Measurements from ENCODE around the gene OSBPL2.

OSBPL2 gene

DNA sequence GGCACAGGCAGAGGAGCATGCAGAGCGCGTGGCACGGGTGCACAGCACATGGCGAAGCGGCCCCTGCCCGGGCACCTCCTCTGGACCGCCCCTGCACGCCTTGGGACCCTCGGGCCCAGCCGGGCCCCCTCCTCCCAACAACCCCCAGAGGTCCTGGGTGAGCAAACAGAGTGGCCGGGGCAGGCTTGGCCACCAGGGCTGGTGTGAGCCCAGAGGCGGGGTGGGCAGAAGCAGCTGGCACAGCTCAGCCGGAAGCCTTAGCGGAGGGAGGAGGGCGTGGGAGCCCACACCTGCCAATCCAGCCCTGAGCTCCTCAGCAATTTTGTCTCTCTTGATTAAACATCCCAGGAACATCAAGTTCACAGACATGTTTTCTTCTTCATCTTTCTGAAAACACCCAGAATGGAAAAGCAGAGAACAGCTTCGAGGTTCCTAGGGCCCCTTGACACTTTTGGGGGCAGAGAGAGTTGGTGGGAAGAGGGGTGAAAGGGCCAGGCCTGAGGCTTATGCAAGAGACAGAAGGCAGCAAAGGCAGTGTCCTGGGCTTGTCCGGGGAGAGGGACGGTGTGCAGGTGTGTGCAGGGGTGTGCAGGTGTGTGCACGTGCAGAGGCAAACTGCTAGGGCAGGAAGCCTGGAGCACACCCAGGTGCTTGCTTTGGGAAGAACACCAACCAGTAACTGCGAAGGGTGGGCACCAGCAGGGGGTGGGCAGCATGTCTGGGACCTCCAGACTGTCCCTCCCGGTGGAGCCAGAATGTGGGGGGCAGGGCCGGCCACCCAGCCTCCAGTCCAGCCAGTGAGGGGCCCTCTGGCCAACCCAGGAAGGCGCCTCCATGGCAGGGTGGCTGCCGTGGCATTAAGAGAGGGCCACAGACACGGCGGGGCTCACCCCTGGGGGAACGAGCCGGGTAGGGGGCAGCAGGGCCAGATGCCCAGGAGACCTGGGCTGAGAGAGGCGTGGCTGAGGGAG is 23.0 kb upstream of the OSBPL2 start:
- no peak for DNase-seq (ENCODE audit: low spot score)
- TF ChIP-seq, protein P1, sequence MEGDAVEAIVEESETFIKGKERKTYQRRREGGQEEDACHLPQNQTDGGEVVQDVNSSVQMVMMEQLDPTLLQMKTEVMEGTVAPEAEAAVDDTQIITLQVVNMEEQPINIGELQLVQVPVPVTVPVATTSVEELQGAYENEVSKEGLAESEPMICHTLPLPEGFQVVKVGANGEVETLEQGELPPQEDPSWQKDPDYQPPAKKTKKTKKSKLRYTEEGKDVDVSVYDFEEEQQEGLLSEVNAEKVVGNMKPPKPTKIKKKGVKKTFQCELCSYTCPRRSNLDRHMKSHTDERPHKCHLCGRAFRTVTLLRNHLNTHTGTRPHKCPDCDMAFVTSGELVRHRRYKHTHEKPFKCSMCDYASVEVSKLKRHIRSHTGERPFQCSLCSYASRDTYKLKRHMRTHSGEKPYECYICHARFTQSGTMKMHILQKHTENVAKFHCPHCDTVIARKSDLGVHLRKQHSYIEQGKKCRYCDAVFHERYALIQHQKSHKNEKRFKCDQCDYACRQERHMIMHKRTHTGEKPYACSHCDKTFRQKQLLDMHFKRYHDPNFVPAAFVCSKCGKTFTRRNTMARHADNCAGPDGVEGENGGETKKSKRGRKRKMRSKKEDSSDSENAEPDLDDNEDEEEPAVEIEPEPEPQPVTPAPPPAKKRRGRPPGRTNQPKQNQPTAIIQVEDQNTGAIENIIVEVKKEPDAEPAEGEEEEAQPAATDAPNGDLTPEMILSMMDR (conservative IDR thresholded peaks at IDR 0.05; ENCODE audit: low read depth): no peak
- H3K27ac ChIP-seq: no peak overlapping the region
- CTCF ChIA-PET: interaction anchor here (0.6 to 0.7 kb wide), 2 partner anchors 16 to 43 kb away, joined by 3 to 4 read pairs; no protein-coding TSS in a partner anchor
- POLR2A ChIA-PET (ENCODE audit: low non-redundant PET): no interaction called here

DNA sequence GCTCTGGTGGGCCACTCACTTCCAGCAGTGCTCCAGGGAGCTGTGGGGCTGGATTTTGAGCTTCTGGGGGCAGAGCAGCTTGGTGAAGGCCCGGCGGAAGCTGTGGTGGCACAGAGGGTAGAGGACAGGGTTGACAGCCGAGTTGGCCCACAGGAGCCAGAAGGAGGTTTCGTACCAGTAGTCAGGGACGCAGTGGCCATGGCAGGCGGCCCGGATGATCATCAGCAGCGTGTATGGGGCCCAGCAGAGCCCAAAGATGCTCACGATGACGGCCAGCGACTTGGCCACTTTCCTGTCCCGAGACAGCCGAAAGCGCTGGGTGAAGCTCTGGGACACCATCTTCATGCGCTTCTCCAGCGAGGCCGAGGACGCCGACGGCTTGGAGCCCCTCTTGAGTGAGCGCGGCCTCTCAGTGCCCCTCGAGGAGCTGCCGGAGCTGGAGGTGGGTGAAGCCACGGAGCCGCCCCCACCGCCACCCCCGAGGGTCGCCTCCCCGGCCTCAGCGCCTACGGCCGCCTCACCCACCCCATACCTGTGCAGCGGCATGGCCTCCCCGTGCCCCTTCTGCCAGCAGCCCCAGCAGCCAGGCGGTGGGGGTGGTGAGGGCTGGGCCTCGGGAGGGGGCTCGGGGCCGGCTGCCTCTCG is 22.2 kb upstream of the OSBPL2 start:
- ChIA-PET CTCF (interaction anchor here (0.6 kb wide), 2 partner anchors 16 to 44 kb away, joined by 3 read pairs; no protein-coding TSS in a partner anchor), POLR2A (ENCODE audit: low non-redundant PET) (no interaction called here)
- TF ChIP-seq, protein P1 (conservative IDR thresholded peaks at IDR 0.05; ENCODE audit: low read depth): no peak
- no peak overlapping the region for H3K27ac ChIP-seq
- DNase-seq (ENCODE audit: low spot score): no peak

DNA sequence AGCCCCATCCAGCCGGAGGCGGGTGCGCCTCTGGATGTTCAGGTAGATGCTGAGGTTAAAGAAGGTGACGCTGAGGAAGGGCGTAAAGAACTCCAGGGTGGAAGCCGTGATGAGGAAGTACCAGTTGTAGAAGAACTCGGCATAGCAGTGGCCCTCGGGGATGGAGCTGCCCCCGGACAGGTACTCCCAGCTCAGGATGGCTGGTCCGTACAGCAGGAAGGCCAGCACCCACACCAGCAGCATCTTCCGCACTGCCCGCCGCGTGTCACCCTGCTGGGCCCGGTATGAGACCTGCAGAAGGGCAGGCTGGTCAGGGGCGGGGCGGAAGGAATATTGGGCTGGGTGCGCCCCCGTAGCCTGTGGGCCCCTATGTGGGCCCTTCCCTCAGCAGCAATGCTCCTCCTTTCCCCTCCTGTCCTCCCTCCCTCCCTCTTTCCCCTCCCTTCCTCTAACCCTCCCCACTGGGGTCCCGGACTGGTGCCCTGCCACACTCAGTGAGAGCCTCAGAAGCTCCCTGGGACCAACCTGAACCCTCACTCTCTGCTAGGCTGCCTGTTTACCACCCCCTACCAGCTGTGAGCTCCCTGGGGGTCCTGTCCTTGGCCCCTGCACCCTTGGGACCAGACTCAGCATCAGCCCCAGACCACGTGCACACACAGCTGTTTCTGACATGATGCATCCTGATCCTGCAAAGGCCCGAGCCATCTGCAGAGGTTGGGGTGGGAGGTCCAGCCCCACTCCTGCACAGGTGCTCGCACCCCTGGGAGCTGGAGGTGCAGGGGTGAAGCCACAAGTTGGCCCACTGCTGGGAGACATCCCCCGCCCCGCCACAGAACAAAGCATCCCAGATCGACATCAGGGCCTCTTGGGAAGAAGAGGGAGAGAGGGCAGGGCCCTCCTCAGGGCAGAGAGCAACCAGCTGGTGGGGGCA is 21.4 kb upstream of the OSBPL2 start:
- no peak for DNase-seq (ENCODE audit: low spot score)
- ChIA-PET POLR2A (ENCODE audit: low non-redundant PET) (no interaction called here), CTCF (interaction anchor here (0.6 kb wide), 1 partner anchor 43 kb away, joined by 3 read pairs; no protein-coding TSS in a partner anchor)
- H3K27ac ChIP-seq: no peak overlapping the region
- TF ChIP-seq, protein P1 (conservative IDR thresholded peaks at IDR 0.05; ENCODE audit: low read depth): no peak

DNA sequence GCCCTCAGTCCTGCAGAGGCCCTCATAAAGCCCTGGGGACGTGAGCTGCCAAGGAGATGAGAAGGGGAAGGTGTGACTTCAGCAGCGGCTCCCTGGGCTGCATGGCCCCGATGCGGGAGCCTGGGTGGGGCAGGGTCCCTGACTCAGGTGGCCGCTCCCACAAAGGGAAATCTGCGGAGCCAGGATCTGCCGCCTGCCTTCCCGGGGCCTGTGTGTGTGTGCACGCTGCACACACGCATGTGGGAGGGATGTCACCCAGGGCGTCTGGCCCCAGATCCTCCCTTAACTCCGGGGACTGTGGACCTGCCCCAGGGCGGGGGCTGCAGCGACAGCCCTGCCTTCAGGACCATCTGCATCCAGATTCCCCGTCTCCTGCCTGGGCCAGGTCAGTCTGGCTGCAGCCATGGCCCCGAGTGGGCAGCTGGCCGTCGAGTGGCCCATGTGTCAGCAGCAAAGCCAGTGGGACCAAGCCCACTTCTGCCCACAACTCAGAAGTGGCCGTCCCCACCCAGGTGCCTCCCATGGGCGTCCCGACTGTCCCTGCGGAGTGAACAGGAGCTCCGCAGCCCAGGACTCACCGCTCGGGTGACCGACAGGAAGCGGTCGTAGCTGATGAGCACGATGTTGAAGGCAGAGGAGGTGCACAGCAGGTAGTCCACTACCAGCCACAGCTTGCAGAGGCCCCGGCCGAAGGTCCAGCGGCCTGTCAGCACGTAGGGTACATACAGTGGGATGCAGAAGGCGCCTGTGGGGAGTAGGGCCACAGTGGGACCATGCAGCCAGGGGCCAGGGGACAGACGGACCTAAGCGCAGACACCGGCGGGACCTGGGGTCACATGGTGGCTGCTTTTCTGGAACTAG is 20.2 kb upstream of the OSBPL2 start:
- TF ChIP-seq, protein P1 (conservative IDR thresholded peaks at IDR 0.05; ENCODE audit: low read depth): no peak
- H3K27ac ChIP-seq: no peak overlapping the region
- no peak for DNase-seq (ENCODE audit: low spot score)
- ChIA-PET POLR2A (ENCODE audit: low non-redundant PET) (no interaction called here), CTCF (interaction anchor here (0.6 to 1.5 kb wide), 4 partner anchors 9 to 331 kb away, joined by 4 to 7 read pairs (median 4); no protein-coding TSS in a partner anchor)

DNA sequence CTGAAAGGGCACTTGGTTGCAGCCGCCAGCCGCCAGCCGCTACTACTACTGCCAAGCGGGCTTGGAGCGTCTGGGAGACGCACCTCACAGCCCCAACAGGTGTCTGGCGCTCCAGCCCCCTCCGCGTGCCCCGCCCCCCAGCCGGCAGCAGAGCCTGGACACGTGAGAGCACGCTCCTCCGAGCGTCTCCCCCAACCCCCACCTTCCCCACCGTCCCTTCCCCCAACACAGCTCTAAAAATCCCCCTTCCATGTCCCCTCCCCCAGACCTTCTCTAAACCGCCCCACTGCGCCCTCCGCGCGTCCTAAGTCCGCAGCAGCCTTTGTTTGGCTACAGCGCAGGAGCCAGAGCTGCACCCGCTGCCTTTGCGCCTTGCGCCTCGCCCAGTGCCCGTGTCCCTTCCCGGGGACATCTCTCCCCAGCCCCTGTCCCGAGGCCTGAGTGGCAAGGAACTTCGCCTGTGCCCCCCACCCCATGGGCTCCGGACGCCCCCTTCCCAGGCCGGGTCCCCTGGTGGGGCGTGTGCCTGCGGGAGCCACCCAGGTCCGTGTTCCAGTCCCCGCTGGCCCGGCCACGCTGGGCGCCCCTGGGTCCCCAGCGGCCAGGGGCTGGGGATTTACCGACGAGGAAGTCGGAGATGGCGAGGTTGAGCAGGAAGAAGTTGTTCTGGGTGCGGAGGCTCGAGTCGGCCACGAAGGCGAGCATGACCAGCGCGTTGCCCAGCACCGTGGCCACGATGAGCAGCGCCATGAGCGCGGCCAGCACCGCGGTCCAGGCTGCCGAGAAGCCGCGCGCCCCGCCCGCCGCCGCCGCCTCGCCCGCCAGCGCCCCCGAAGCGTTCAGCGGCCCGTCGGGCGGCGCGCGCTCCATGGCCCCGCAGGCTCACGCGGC is 19.0 kb upstream of the OSBPL2 start:
- CTCF ChIA-PET: interaction anchor here (0.6 to 1.5 kb wide), 4 partner anchors 9 to 277 kb away, joined by 3 to 7 read pairs (median 4); no protein-coding TSS in a partner anchor
- no peak for DNase-seq (ENCODE audit: low spot score)
- H3K27ac ChIP-seq: no peak overlapping the region
- TF ChIP-seq, protein P1 (conservative IDR thresholded peaks at IDR 0.05; ENCODE audit: low read depth): no peak
- POLR2A ChIA-PET (ENCODE audit: low non-redundant PET): no interaction called here
